GM12874 (cell line): Measurements from ENCODE around the gene FAM83G.
A peak's percentile ranks its signal among the peaks of the same experiment; 100 is the strongest.
"Not testable (repeated sequence)": the region's sequence is repeated elsewhere in the genome, so short reads cannot be mapped to it uniquely, and the experiment has no call there.

Experiments
- CTCF ChIP-seq: IDR thresholded peaks from 2 replicates; pipeline ENCODE4 v1.5.1; 2011; ENCODE audit warnings: low read depth, mild to moderate bottlenecking, control low read depth, low read length, moderate library complexity; ENCODE audit not compliant: insufficient read depth

FAM83G gene

GRCh38 chr17:19004421-19005136 lies at the start of gene FAM83G:
TSS of gene FAM83G (minus strand) at chr17:19004764. CDS start at chr17:19004041, 723 bp downstream.
- no peak for TF ChIP-seq CTCF

- TF ChIP-seq CTCF, result not testable (repeated sequence)
These were observed 42.3 kb upstream of the FAM83G start, which contains the start of gene GRAP for GRCh38 chr17:19046782-19047375. TSS of gene GRAP (minus strand) at chr17:19046957. CDS start at chr17:19046926, 31 bp downstream.

- TF ChIP-seq CTCF, result peak; percentile 36
These were observed 27.2 kb upstream of the FAM83G start for GRCh38 chr17:19031729-19032128.

GRCh38 chr17:19024101-19025078 lies 19.8 kb upstream of the FAM83G start:
- no peak for TF ChIP-seq CTCF

- no peak for TF ChIP-seq CTCF
These were observed 18.8 kb upstream of the FAM83G start for GRCh38 chr17:19023209-19023999.

- TF ChIP-seq CTCF, result no peak
These were observed 18.2 kb upstream of the FAM83G start for GRCh38 chr17:19022747-19023146.
